HL-60 (cell line): ENCODE results near the gene MVD.

Experiments
- GABPA ChIP-seq: IDR thresholded peaks from 2 replicates; pipeline ENCODE4 v1.6.1; 2012; ENCODE audit warnings: low read depth
- POLR2AphosphoS5 ChIP-seq: IDR thresholded peaks from 2 replicates; pipeline ENCODE4 v1.6.1; 2012; ENCODE audit warnings: low read depth
- SPI1 ChIP-seq: IDR thresholded peaks from 2 replicates; pipeline ENCODE4 v1.6.1; 2012; ENCODE audit warnings: low read depth, mild to moderate bottlenecking, borderline replicate concordance
- TF ChIP-seq, protein P1 (sequence below): IDR thresholded peaks from one replicate; pipeline ENCODE4 v1.5.1; 2011; ENCODE audit warnings: low read length, control low read depth, inconsistent platforms; ENCODE audit not compliant: insufficient read depth

DNA sequence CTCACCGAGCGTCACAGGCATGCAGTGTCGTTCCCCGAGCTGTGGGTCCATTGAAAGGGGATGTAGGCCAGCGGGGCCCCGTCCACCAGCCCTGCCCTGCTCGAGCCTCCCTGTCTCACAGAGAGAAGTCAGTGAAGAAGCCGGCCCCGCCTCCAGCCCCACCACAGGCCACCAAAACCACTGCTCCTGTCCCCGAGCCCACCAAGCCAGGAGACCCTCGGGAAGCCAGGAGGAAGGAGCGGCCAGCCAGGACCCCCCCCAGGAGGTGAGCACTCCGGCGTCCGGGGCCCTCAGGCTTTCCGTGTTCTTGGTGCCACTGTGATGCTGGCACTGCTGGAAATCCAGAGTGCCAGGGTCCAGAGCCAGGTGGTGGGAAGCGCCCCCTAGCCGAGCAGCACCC is 38.4 kb downstream of the MVD start:
- TF ChIP-seq, protein P1, sequence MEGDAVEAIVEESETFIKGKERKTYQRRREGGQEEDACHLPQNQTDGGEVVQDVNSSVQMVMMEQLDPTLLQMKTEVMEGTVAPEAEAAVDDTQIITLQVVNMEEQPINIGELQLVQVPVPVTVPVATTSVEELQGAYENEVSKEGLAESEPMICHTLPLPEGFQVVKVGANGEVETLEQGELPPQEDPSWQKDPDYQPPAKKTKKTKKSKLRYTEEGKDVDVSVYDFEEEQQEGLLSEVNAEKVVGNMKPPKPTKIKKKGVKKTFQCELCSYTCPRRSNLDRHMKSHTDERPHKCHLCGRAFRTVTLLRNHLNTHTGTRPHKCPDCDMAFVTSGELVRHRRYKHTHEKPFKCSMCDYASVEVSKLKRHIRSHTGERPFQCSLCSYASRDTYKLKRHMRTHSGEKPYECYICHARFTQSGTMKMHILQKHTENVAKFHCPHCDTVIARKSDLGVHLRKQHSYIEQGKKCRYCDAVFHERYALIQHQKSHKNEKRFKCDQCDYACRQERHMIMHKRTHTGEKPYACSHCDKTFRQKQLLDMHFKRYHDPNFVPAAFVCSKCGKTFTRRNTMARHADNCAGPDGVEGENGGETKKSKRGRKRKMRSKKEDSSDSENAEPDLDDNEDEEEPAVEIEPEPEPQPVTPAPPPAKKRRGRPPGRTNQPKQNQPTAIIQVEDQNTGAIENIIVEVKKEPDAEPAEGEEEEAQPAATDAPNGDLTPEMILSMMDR: no peak
- TF ChIP-seq GABPA: no peak
- no peak for TF ChIP-seq POLR2AphosphoS5
- no peak for TF ChIP-seq SPI1
